ENCODE results near the gene TTLL13. TPM values are rescaled to one million over a fixed set of nuclear protein-coding genes. Genes with fewer than 3 reads are reported as not detected.

TTLL13 gene
- not detected in 2 replicates for total RNA-seq

GRCh38 chr15:90249203-90249863 lies at the start of gene TTLL13:
TTLL13 (plus strand) TSS chr15:90249556; CDS start chr15:90250631, 1,075 bp downstream.

GRCh38 chr15:90201130-90201943 lies 48.0 kb upstream of the TTLL13 start, which contains the start of gene SEMA4B:
SEMA4B (plus strand) TSS chr15:90201330; CDS start chr15:90201579, 249 bp downstream.

GRCh38 chr15:90233387-90234095 lies 15.8 kb upstream of the TTLL13 start, which contains the start of gene CIB1:
CIB1 (minus strand) TSS chr15:90233941; CDS start chr15:90233885, 56 bp downstream.

GRCh38 chr15:90234096-90234988 lies 15.0 kb upstream of the TTLL13 start, which contains the start of gene GDPGP1:
GDPGP1 (plus strand) TSS chr15:90234209; CDS start chr15:90240909, 6,700 bp downstream.

GRCh38 chr15:90265271-90266060 lies 16.1 kb downstream of the TTLL13 start, which contains the start of gene NGRN:
NGRN (plus strand) TSS chr15:90265672; CDS start chr15:90265713, 41 bp downstream.

Other genes with a start within 250 kb of the TTLL13 start
- gene ZNF710, start 248.2 kb upstream of the TTLL13 start, total RNA-seq: 9.8 and 22.9 TPM in 2 replicates
- gene IDH2, start 147.1 kb upstream of the TTLL13 start, total RNA-seq: 46.0 and 76.6 TPM in 2 replicates
- 138 and 191 TPM in 2 replicates for gene SEMA4B, start 48.2 kb upstream of the TTLL13 start, total RNA-seq
- gene CIB1, start 15.6 kb upstream of the TTLL13 start, total RNA-seq: 32.6 and 40.0 TPM in 2 replicates
- gene GDPGP1, start 15.3 kb upstream of the TTLL13 start, total RNA-seq: 1.1 and 5.1 TPM in 2 replicates
- 95.4 and 121 TPM in 2 replicates for gene NGRN, start 16.1 kb downstream of the TTLL13 start, total RNA-seq
- 3.4 and 3.6 TPM in 2 replicates for gene ZNF774, start 102.7 kb downstream of the TTLL13 start, total RNA-seq
- 205 and 209 TPM in 2 replicates for gene IQGAP1, start 138.7 kb downstream of the TTLL13 start, total RNA-seq

Data from tracheal epithelial cell (primary cell).